ENCODE measurements around the gene SERTAD2.

GRCh38 chr2:64581777-64582539, 71.8 kb downstream of the SERTAD2 start:
- no peak for TF ChIP-seq POLR2A (IDR thresholded peaks at IDR 0.05)
- TF ChIP-seq CTCF (IDR thresholded peaks at IDR 0.05): no peak
- TF ChIP-seq POLR2AphosphoS5 (IDR thresholded peaks at IDR 0.05): no peak
- no peak for TF ChIP-seq EP300 (IDR thresholded peaks at IDR 0.05; ENCODE audit: low read depth)

Measured in transverse colon (tissue), 4 donors.